GM19043 (cell line): ENCODE measurements around the gene GPR183.
"Not testable (repeated sequence)": the region's sequence is repeated elsewhere in the genome, so short reads cannot be mapped to it uniquely, and the experiment has no call there.

Source experiments
- ATAC-seq: cut with Tn5 transposase; IDR thresholded peaks from one replicate; pipeline ENCODE4 v1.9.1; 2021; ENCODE audit warnings: low read depth; ENCODE audit not compliant: unreplicated experiment

Gene GPR183

GRCh38 chr13:99251921-99252320 is 55.3 kb downstream of the GPR183 start:
- no peak for ATAC-seq

GRCh38 chr13:99250982-99251825 is 56.0 kb downstream of the GPR183 start:
- ATAC-seq, result no peak

GRCh38 chr13:99249606-99250005 is 57.6 kb downstream of the GPR183 start:
- ATAC-seq, result not testable (repeated sequence)

GRCh38 chr13:99249178-99249577 is 58.0 kb downstream of the GPR183 start:
- ATAC-seq, result not testable (repeated sequence)

- no peak for ATAC-seq
Observed at GRCh38 chr13:99246100-99246499, 61.1 kb downstream of the GPR183 start.
